Neural cell (in vitro differentiated cells): ENCODE data around the gene RASA4B.
"Not testable (repeated sequence)": the region's sequence is repeated elsewhere in the genome, so short reads cannot be mapped to it uniquely, and the experiment has no call there.

Experiments used
- EP300 ChIP-seq: fragments of 450-650 bp; conservative IDR thresholded peaks from 2 replicates; pipeline ENCODE4 v1.6.1; 2014; ENCODE audit warnings: antibody characterized with exemption, mild to moderate bottlenecking, moderate library complexity; ENCODE audit not compliant: poor library complexity, severe bottlenecking
- EZH2 ChIP-seq: fragments of 200-600, 300-800 bp; shearing (Covaris generic), sonication (generic); IDR thresholded peaks from 2 replicates; pipeline ENCODE4 v1.6.1; 2014; ENCODE audit warnings: antibody characterized with exemption, low read length, borderline replicate concordance, mild to moderate bottlenecking; ENCODE audit not compliant: insufficient read depth, poor library complexity, severe bottlenecking
- MXI1 ChIP-seq: fragments of 450-650 bp; conservative IDR thresholded peaks from 2 replicates; pipeline ENCODE4 v1.6.1; 2014; ENCODE audit warnings: antibody characterized with exemption, mild to moderate bottlenecking; ENCODE audit not compliant: poor library complexity, severe bottlenecking
- POLR2AphosphoS5 ChIP-seq: IDR thresholded peaks from 2 replicates; pipeline ENCODE4 v1.6.1; 2012
- RAD21 ChIP-seq: fragments of 450-650 bp; conservative IDR thresholded peaks from 2 replicates; pipeline ENCODE4 v1.6.1; 2014; ENCODE audit warnings: antibody characterized with exemption, mild to moderate bottlenecking, moderate library complexity
- SMC3 ChIP-seq: fragments of 450-650 bp; conservative IDR thresholded peaks from 2 replicates; pipeline ENCODE4 v1.6.1; 2014; ENCODE audit warnings: antibody characterized with exemption, mild to moderate bottlenecking, moderate library complexity; ENCODE audit not compliant: poor library complexity
- TAF1 ChIP-seq: IDR thresholded peaks from 2 replicates; pipeline ENCODE4 v1.6.1; 2012; ENCODE audit warnings: low read depth
- TF ChIP-seq, protein P1 (sequence below): fragments of 450-650 bp; IDR thresholded peaks from 2 replicates; pipeline ENCODE4 v1.5.1; 2014; ENCODE audit warnings: antibody characterized with exemption, mild to moderate bottlenecking, moderate library complexity; ENCODE audit not compliant: poor library complexity, severe bottlenecking
- TF ChIP-seq, protein P2 (sequence below): IDR thresholded peaks from 2 replicates; pipeline ENCODE4 v1.6.1; 2012; ENCODE audit warnings: borderline replicate concordance

GRCh38 chr7:102493220-102493935, 24.2 kb downstream of the RASA4B start:
- TF ChIP-seq RAD21, EZH2, EP300, TAF1, POLR2AphosphoS5, MXI1, SMC3: not testable (repeated sequence)
- TF ChIP-seq, protein P1, sequence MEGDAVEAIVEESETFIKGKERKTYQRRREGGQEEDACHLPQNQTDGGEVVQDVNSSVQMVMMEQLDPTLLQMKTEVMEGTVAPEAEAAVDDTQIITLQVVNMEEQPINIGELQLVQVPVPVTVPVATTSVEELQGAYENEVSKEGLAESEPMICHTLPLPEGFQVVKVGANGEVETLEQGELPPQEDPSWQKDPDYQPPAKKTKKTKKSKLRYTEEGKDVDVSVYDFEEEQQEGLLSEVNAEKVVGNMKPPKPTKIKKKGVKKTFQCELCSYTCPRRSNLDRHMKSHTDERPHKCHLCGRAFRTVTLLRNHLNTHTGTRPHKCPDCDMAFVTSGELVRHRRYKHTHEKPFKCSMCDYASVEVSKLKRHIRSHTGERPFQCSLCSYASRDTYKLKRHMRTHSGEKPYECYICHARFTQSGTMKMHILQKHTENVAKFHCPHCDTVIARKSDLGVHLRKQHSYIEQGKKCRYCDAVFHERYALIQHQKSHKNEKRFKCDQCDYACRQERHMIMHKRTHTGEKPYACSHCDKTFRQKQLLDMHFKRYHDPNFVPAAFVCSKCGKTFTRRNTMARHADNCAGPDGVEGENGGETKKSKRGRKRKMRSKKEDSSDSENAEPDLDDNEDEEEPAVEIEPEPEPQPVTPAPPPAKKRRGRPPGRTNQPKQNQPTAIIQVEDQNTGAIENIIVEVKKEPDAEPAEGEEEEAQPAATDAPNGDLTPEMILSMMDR = not testable (repeated sequence)
- TF ChIP-seq, protein P2, sequence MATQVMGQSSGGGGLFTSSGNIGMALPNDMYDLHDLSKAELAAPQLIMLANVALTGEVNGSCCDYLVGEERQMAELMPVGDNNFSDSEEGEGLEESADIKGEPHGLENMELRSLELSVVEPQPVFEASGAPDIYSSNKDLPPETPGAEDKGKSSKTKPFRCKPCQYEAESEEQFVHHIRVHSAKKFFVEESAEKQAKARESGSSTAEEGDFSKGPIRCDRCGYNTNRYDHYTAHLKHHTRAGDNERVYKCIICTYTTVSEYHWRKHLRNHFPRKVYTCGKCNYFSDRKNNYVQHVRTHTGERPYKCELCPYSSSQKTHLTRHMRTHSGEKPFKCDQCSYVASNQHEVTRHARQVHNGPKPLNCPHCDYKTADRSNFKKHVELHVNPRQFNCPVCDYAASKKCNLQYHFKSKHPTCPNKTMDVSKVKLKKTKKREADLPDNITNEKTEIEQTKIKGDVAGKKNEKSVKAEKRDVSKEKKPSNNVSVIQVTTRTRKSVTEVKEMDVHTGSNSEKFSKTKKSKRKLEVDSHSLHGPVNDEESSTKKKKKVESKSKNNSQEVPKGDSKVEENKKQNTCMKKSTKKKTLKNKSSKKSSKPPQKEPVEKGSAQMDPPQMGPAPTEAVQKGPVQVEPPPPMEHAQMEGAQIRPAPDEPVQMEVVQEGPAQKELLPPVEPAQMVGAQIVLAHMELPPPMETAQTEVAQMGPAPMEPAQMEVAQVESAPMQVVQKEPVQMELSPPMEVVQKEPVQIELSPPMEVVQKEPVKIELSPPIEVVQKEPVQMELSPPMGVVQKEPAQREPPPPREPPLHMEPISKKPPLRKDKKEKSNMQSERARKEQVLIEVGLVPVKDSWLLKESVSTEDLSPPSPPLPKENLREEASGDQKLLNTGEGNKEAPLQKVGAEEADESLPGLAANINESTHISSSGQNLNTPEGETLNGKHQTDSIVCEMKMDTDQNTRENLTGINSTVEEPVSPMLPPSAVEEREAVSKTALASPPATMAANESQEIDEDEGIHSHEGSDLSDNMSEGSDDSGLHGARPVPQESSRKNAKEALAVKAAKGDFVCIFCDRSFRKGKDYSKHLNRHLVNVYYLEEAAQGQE = not testable (repeated sequence)
